GM12878 (cell line): Measurements from ENCODE around the gene TCP11L2.

ENCODE experiments used
- BMI1 ChIP-seq: fragments of 450-650 bp; IDR thresholded peaks from 2 replicates; pipeline ENCODE4 v1.6.1; 2016; ENCODE audit warnings: mild to moderate bottlenecking, moderate library complexity, borderline replicate concordance
- NRF1 ChIP-seq: conservative IDR thresholded peaks from 2 replicates; pipeline ENCODE4 v1.6.1; 2011; ENCODE audit warnings: mild to moderate bottlenecking, low read depth, low read length, improper control_type of control experiment
- RUNX3 ChIP-seq: IDR thresholded peaks from 2 replicates; pipeline ENCODE4 v1.6.1; 2012; ENCODE audit warnings: low read length, inconsistent platforms
- TCF7 ChIP-seq: IDR thresholded peaks from 2 replicates; pipeline ENCODE4 v1.6.1; 2014; ENCODE audit warnings: antibody characterized with exemption, borderline replicate concordance

DNA sequence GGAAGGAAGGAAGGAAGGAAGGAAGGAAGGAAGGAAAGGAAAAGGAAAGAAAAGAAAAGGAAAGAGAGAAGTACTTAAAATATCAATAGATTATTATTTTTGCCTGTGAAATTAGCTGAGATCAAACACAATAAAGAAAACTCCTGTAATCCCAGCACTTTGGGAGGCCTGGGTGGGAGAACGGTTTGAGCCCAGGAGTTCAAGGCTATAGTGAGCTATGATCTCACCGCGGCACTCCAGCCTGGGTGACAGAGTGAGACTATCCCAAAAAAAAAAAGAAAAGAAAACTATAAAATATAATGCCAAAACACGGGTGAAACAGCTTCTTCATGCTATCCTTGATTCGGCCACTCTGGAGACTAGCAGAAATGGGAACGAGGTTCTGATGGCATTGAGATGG is 28.5 kb upstream of the TCP11L2 start:
- TF ChIP-seq BMI1: no peak
- TF ChIP-seq NRF1: no peak
- no peak for TF ChIP-seq RUNX3
- no peak for TF ChIP-seq TCF7
